Neural cell (in vitro differentiated cells): ENCODE measurements around the gene ZNF804B. TPM values are rescaled to one million over a fixed set of nuclear protein-coding genes. Genes with fewer than 3 reads are reported as not detected.

Experiments used
- H2AFZ ChIP-seq: fragments of 200-600, 300-800 bp; sonication (generic), shearing (Covaris generic); 2 replicates; pipeline ENCODE4 v1.6.0; 2014; ENCODE audit warnings: low read depth, mild to moderate bottlenecking, antibody characterized with exemption, low read length, moderate library complexity
- H3F3A ChIP-seq: fragments of 200-600 bp; shearing (Covaris generic); 2 replicates; pipeline ENCODE4 v1.6.1; 2016; ENCODE audit warnings: mild to moderate bottlenecking, moderate library complexity, mixed read lengths, antibody characterized with exemption, low read length; ENCODE audit not compliant: insufficient read depth, poor library complexity, severe bottlenecking
- H3K27ac ChIP-seq: fragments of 200-600, 300-800 bp; sonication (generic), shearing (Covaris generic); 2 replicates; pipeline ENCODE4 v1.5.1; 2014; ENCODE audit warnings: mild to moderate bottlenecking, low read length, moderate library complexity
- H3K27me3 ChIP-seq: fragments of 300-800, 200-600 bp; sonication (generic), shearing (Covaris generic); 2 replicates; pipeline ENCODE4 v1.6.0; 2014; ENCODE audit warnings: mild to moderate bottlenecking, low read depth, low read length, moderate library complexity; ENCODE audit not compliant: insufficient read depth
- H3K36me3 ChIP-seq: fragments of 300-800, 200-600 bp; sonication (generic), shearing (Covaris generic); 2 replicates; pipeline ENCODE4 v1.5.1; 2014; ENCODE audit warnings: mild to moderate bottlenecking, antibody characterized with exemption, low read length, moderate library complexity; ENCODE audit not compliant: insufficient read depth
- H3K4me2 ChIP-seq: fragments of 300-800, 200-600 bp; sonication (generic), shearing (Covaris generic); 2 replicates; pipeline ENCODE4 v1.6.0; 2014; ENCODE audit warnings: mild to moderate bottlenecking, low read length
- H3K4me3 ChIP-seq: fragments of 300-800, 200-600 bp; sonication (generic), shearing (Covaris generic); 2 replicates; pipeline ENCODE4 v1.5.1; 2014; ENCODE audit warnings: mild to moderate bottlenecking, low read length, moderate library complexity
- H3K79me2 ChIP-seq: fragments of 200-600 bp; shearing (Covaris generic); replicated peaks from 2 replicates; pipeline ENCODE4 v1.6.0; 2014; ENCODE audit warnings: mild to moderate bottlenecking, low read length, moderate library complexity; ENCODE audit not compliant: insufficient read depth
- H3K9ac ChIP-seq: fragments of 300-800, 200-600 bp; sonication (generic), shearing (Covaris generic); 2 replicates; pipeline ENCODE4 v1.6.1; 2016; ENCODE audit warnings: mild to moderate bottlenecking, low read length, mixed read lengths
- H3K9me2 ChIP-seq: fragments of 200-600 bp; shearing (Covaris generic); 2 replicates; pipeline ENCODE4 v1.6.1; 2016; ENCODE audit warnings: mild to moderate bottlenecking, low read length, mixed read lengths; ENCODE audit not compliant: insufficient read depth
- H3K9me3 ChIP-seq: fragments of 200-600, 300-800 bp; sonication (generic), shearing (Covaris generic); 2 replicates; pipeline ENCODE4 v1.6.1; 2016; ENCODE audit warnings: mild to moderate bottlenecking, mixed run types, low read length, moderate library complexity, mixed read lengths
- H4K20me1 ChIP-seq: fragments of 200-600 bp; shearing (Covaris generic); 2 replicates; pipeline ENCODE4 v1.6.1; 2016; ENCODE audit warnings: mild to moderate bottlenecking, mixed run types; ENCODE audit not compliant: insufficient read depth
- EP300 ChIP-seq: fragments of 450-650 bp; conservative IDR thresholded peaks from 2 replicates; pipeline ENCODE4 v1.6.1; 2014; ENCODE audit warnings: antibody characterized with exemption, mild to moderate bottlenecking, moderate library complexity; ENCODE audit not compliant: poor library complexity, severe bottlenecking
- EZH2 ChIP-seq: fragments of 200-600, 300-800 bp; shearing (Covaris generic), sonication (generic); IDR thresholded peaks from 2 replicates; pipeline ENCODE4 v1.6.1; 2014; ENCODE audit warnings: antibody characterized with exemption, low read length, borderline replicate concordance, mild to moderate bottlenecking; ENCODE audit not compliant: insufficient read depth, poor library complexity, severe bottlenecking
- MXI1 ChIP-seq: fragments of 450-650 bp; conservative IDR thresholded peaks from 2 replicates; pipeline ENCODE4 v1.6.1; 2014; ENCODE audit warnings: antibody characterized with exemption, mild to moderate bottlenecking; ENCODE audit not compliant: poor library complexity, severe bottlenecking
- POLR2AphosphoS5 ChIP-seq: IDR thresholded peaks from 2 replicates; pipeline ENCODE4 v1.6.1; 2012
- RAD21 ChIP-seq: fragments of 450-650 bp; conservative IDR thresholded peaks from 2 replicates; pipeline ENCODE4 v1.6.1; 2014; ENCODE audit warnings: antibody characterized with exemption, mild to moderate bottlenecking, moderate library complexity
- SMC3 ChIP-seq: fragments of 450-650 bp; conservative IDR thresholded peaks from 2 replicates; pipeline ENCODE4 v1.6.1; 2014; ENCODE audit warnings: antibody characterized with exemption, mild to moderate bottlenecking, moderate library complexity; ENCODE audit not compliant: poor library complexity
- TAF1 ChIP-seq: IDR thresholded peaks from 2 replicates; pipeline ENCODE4 v1.6.1; 2012; ENCODE audit warnings: low read depth
- polyA plus RNA-seq: library from polyadenylated mRNA; depleted of rRNA; stranded (reverse); fragments of >200 nt; gene quantifications from 2 replicates; pipeline ENCODE4 v1.2.3, GENCODE V29; 2014
- TF ChIP-seq, protein P1 (sequence below): IDR thresholded peaks from 2 replicates; pipeline ENCODE4 v1.6.1; 2012; ENCODE audit warnings: borderline replicate concordance
- TF ChIP-seq, protein P2 (sequence below): fragments of 450-650 bp; IDR thresholded peaks from 2 replicates; pipeline ENCODE4 v1.5.1; 2014; ENCODE audit warnings: antibody characterized with exemption, mild to moderate bottlenecking, moderate library complexity; ENCODE audit not compliant: poor library complexity, severe bottlenecking

Gene ZNF804B
- polyA plus RNA-seq, 1 donor from 2014 or later = 0.37 TPM

DNA sequence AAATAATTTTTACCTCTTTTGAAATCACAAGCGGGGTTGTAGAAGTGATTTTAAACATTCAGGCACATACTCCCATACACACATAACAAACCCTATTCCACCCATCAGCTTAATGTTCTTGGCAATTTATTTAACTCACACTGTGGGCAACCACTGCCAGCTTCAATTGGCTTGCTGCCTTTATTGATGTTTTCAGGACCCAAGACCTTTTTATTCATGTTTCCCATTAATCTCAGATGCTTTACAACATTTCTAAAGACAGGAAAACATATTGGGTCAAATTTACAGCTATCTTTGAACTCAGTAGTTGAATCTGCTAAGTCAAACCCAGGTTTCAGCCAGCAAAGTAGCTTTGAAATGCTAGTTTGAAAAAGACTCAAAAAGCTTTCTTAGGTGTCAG is 109.0 kb downstream of the ZNF804B start:
- no peaks in the 10 kb centered on the region for H4K20me1 ChIP-seq
- no peaks in the 10 kb centered on the region for H3K9me3 ChIP-seq
- no peak overlapping the region for H2AFZ ChIP-seq
- H3F3A ChIP-seq = no peaks in the 10 kb centered on the region
- no peaks in the 10 kb centered on the region for H3K79me2 ChIP-seq
- no peaks in the 10 kb centered on the region for H3K27me3 ChIP-seq
- H3K36me3 ChIP-seq = no peaks in the 10 kb centered on the region
- H3K27ac ChIP-seq = no peak overlapping the region
- no peaks in the 10 kb centered on the region for H3K9me2 ChIP-seq
- no peak overlapping the region for H3K4me3 ChIP-seq
- TF ChIP-seq TAF1 (no peak), EZH2 (no peak), MXI1 (no peak), SMC3 (no peak)
- TF ChIP-seq, protein P1, sequence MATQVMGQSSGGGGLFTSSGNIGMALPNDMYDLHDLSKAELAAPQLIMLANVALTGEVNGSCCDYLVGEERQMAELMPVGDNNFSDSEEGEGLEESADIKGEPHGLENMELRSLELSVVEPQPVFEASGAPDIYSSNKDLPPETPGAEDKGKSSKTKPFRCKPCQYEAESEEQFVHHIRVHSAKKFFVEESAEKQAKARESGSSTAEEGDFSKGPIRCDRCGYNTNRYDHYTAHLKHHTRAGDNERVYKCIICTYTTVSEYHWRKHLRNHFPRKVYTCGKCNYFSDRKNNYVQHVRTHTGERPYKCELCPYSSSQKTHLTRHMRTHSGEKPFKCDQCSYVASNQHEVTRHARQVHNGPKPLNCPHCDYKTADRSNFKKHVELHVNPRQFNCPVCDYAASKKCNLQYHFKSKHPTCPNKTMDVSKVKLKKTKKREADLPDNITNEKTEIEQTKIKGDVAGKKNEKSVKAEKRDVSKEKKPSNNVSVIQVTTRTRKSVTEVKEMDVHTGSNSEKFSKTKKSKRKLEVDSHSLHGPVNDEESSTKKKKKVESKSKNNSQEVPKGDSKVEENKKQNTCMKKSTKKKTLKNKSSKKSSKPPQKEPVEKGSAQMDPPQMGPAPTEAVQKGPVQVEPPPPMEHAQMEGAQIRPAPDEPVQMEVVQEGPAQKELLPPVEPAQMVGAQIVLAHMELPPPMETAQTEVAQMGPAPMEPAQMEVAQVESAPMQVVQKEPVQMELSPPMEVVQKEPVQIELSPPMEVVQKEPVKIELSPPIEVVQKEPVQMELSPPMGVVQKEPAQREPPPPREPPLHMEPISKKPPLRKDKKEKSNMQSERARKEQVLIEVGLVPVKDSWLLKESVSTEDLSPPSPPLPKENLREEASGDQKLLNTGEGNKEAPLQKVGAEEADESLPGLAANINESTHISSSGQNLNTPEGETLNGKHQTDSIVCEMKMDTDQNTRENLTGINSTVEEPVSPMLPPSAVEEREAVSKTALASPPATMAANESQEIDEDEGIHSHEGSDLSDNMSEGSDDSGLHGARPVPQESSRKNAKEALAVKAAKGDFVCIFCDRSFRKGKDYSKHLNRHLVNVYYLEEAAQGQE = no peak
- TF ChIP-seq, protein P2, sequence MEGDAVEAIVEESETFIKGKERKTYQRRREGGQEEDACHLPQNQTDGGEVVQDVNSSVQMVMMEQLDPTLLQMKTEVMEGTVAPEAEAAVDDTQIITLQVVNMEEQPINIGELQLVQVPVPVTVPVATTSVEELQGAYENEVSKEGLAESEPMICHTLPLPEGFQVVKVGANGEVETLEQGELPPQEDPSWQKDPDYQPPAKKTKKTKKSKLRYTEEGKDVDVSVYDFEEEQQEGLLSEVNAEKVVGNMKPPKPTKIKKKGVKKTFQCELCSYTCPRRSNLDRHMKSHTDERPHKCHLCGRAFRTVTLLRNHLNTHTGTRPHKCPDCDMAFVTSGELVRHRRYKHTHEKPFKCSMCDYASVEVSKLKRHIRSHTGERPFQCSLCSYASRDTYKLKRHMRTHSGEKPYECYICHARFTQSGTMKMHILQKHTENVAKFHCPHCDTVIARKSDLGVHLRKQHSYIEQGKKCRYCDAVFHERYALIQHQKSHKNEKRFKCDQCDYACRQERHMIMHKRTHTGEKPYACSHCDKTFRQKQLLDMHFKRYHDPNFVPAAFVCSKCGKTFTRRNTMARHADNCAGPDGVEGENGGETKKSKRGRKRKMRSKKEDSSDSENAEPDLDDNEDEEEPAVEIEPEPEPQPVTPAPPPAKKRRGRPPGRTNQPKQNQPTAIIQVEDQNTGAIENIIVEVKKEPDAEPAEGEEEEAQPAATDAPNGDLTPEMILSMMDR = no peak
- H3K4me2 ChIP-seq = no peak overlapping the region
- no peak overlapping the region for H3K9ac ChIP-seq

DNA sequence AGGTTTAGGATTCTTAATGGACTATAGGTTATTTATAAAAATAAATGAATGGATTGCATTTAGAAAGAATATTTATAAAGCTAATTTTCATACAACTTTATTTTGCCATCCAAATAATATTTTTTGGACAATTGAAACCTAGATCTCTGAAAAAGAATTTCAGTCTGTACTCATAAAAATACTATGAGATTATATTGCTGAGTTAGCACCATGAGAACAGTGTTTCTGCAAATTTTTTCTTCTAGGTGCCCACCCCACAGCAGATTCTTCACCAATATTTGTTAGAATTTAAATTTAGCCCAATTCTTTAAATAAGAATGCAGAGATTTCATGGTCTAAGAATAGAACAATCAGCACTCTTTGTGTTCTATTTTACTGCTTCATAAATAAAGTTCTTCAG is 121.6 kb downstream of the ZNF804B start:
- Histone ChIP-seq H3K9ac (no peak overlapping the region), H3K36me3 (no peaks in the 10 kb centered on the region), H3K9me2 (no peaks in the 10 kb centered on the region), H3K9me3 (no peaks in the 10 kb centered on the region), H3F3A (no peaks in the 10 kb centered on the region), H3K79me2 (no peaks in the 10 kb centered on the region), H3K4me2 (no peak overlapping the region), H4K20me1 (no peaks in the 10 kb centered on the region), H3K4me3 (no peak overlapping the region), H2AFZ (no peak overlapping the region), H3K27me3 (no peaks in the 10 kb centered on the region), H3K27ac (no peak overlapping the region)
- no peak for TF ChIP-seq RAD21
- TF ChIP-seq TAF1 = no peak
- TF ChIP-seq, protein P2 = no peak
- TF ChIP-seq SMC3 = no peak
- TF ChIP-seq EZH2 = no peak
- TF ChIP-seq, protein P1 = no peak
- no peak for TF ChIP-seq MXI1
- TF ChIP-seq POLR2AphosphoS5 = no peak
- TF ChIP-seq EP300 = no peak
